ENCODE measurements around the gene NAALADL2. TPM values are rescaled to one million over a fixed set of nuclear protein-coding genes. Genes with fewer than 3 reads are reported as not detected.

NAALADL2 gene
- total RNA-seq, 2 donors from 2014 or later = 6.2 to 14.5 TPM

DNA sequence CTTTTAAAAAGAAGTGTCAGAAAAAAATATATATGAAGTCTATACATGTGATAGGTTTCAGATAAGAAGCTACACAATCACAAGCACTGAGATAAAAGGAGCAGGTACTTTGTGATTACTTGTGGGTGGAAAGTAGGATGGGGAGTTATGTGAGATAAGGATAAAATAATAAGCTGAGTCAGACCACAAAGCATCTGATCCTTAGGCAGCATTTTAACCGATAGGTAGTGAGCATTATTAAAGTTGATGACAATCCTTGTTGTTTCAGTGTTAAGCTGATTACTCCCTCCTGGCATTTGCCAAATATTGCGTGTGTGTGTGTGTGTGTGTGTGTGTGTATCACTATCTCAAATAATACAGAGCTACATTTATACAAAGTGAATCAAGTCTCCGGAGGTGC is 483.1 kb downstream of the NAALADL2 start:
- intact Hi-C loops (cut with DNase I) = no loop called here
- Histone ChIP-seq H3K36me3 (replicated peaks in 1 of 2; ENCODE audit: insufficient read depth in 1 of 2, low read depth in 2 of 2) (no peaks in the 10 kb centered on the region), H3K9me3 (no peaks in the 10 kb centered on the region), H3K4me1 (peaks cover 5% of the 10 kb centered on the region), H3K27ac (no peak overlapping the region), H3K4me3 (no peak overlapping the region), H3K27me3 (no peaks in the 10 kb centered on the region)
- DNase-seq (no peak), ATAC-seq (no peak)
- 59 to 83% methylated on average over 3 of the region's 3 CpGs for WGBS, 2 donors
- no peak for TF ChIP-seq POLR2A (IDR thresholded peaks at IDR 0.05)
- TF ChIP-seq, protein P1, sequence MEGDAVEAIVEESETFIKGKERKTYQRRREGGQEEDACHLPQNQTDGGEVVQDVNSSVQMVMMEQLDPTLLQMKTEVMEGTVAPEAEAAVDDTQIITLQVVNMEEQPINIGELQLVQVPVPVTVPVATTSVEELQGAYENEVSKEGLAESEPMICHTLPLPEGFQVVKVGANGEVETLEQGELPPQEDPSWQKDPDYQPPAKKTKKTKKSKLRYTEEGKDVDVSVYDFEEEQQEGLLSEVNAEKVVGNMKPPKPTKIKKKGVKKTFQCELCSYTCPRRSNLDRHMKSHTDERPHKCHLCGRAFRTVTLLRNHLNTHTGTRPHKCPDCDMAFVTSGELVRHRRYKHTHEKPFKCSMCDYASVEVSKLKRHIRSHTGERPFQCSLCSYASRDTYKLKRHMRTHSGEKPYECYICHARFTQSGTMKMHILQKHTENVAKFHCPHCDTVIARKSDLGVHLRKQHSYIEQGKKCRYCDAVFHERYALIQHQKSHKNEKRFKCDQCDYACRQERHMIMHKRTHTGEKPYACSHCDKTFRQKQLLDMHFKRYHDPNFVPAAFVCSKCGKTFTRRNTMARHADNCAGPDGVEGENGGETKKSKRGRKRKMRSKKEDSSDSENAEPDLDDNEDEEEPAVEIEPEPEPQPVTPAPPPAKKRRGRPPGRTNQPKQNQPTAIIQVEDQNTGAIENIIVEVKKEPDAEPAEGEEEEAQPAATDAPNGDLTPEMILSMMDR (IDR thresholded peaks at IDR 0.05) = no peak

DNA sequence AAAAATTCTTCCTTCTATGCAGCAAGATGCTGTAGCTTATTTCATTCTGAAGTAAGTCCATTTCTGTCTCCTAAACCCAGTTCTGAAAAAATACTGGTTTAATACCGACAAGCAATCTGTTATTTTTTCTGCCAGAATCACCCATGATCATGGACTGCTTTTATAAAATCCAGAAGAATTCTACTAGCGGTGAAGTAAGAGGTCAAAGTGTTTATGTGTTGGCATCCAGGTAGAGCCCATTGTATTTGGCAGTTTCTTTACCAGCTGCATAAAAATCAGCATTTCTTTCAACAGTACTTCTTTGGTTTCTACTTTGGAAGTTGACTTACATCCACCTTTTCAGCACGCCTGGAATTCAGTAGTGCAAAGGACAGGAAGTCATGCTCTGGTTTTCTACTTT is 484.8 kb downstream of the NAALADL2 start:
- DNase-seq (no peak), ATAC-seq (no peak)
- Histone ChIP-seq H3K27me3 (no peaks in the 10 kb centered on the region), H3K4me1 (peaks cover 3% of the 10 kb centered on the region), H3K27ac (no peak overlapping the region), H3K4me3 (no peak overlapping the region), H3K36me3 (replicated peaks in 1 of 2; ENCODE audit: insufficient read depth in 1 of 2, low read depth in 2 of 2) (no peaks in the 10 kb centered on the region), H3K9me3 (no peaks in the 10 kb centered on the region)
- intact Hi-C loops (cut with DNase I) = no loop called here
- WGBS, 2 donors = 53 to 85% methylated on average over 3 of the region's 3 CpGs
- no peak for TF ChIP-seq POLR2A (IDR thresholded peaks at IDR 0.05)
- TF ChIP-seq, protein P1 (IDR thresholded peaks at IDR 0.05) = no peak

DNA sequence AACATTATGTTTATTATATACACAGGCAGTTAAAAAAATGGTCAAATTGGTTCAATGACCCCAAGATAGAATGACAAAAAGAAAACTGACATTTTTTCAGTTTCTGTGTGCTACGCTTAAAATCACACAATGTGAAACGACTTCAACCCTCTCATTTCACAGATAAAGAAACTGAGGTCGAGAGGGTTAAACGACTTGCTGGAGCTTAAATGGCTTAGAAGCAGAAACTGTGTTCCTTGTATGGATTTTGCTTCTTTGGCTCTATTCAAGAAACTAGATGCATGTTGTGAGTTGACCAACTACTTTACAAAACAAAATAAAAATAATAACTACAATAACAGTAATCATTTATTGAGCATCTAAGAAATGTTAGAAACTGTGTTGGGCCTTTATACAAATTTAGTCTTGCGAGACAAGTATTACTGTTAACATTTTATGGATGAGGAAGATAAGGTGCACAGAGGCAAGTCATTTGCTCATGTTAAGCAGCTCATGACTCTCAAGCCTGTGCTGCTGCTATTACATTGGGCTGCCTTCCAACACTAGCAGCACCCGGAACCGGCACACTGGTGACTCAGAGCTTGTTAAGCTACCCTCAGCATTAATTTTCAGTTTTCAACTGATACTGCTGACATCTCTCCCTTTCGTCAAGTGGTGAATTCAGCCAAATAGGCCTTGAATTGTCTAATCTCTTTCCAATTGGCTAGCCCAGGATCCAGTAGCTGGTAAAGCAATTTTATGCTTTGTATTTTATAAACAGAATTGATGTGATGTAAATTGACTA is 487.6 kb downstream of the NAALADL2 start:
- no peak overlapping the region for H3K4me3 ChIP-seq
- H3K36me3 ChIP-seq (replicated peaks in 1 of 2; ENCODE audit: insufficient read depth in 1 of 2, low read depth in 2 of 2) = no peaks in the 10 kb centered on the region
- no peak overlapping the region for H3K27ac ChIP-seq
- intact Hi-C loops (cut with DNase I) = no loop called here
- DNase-seq (peak in 3 of 4 donors; percentile 33 to 57 (median 48)), ATAC-seq (peak; percentile 63)
- H3K9me3 ChIP-seq = no peaks in the 10 kb centered on the region
- H3K27me3 ChIP-seq = no peaks in the 10 kb centered on the region
- WGBS, 2 donors = 58 to 62% methylated on average over 8 of the region's 8 CpGs
- TF ChIP-seq POLR2A (IDR thresholded peaks at IDR 0.05) = no peak
- TF ChIP-seq, protein P1 (IDR thresholded peaks at IDR 0.05) = no peak
- H3K4me1 ChIP-seq = no peaks in the 10 kb centered on the region

DNA sequence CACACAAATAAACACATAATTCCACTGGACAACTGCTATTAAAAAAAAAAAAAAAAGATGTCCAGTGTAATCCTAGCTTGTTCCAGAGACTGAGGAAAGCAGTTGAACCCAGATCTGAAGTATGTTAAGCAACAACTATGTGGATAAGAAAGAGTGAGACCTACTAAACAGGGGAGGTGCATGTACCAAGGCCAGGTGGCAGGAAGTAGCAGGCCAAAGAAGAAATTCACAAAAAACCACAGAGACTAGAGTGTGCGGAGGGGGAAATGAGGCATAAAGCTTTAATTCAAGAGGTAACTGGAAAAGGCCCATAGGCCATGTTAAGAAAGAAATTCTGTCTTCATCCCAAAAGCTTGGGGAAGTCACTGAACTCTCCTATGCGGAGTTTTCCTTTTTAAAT is 490.0 kb downstream of the NAALADL2 start:
- no peaks in the 10 kb centered on the region for H3K9me3 ChIP-seq
- DNase-seq (no peak), ATAC-seq (no peak)
- H3K27ac ChIP-seq = no peak overlapping the region
- no peaks in the 10 kb centered on the region for H3K4me1 ChIP-seq
- intact Hi-C loops (cut with DNase I) = no loop called here
- H3K36me3 ChIP-seq (replicated peaks in 1 of 2; ENCODE audit: insufficient read depth in 1 of 2, low read depth in 2 of 2) = no peaks in the 10 kb centered on the region
- H3K4me3 ChIP-seq = no peak overlapping the region
- H3K27me3 ChIP-seq = no peaks in the 10 kb centered on the region
- no peak for TF ChIP-seq POLR2A (IDR thresholded peaks at IDR 0.05)
- TF ChIP-seq, protein P1 (IDR thresholded peaks at IDR 0.05) = no peak
- WGBS, 2 donors = 84 to 94% methylated on average over 2 of the region's 2 CpGs

DNA sequence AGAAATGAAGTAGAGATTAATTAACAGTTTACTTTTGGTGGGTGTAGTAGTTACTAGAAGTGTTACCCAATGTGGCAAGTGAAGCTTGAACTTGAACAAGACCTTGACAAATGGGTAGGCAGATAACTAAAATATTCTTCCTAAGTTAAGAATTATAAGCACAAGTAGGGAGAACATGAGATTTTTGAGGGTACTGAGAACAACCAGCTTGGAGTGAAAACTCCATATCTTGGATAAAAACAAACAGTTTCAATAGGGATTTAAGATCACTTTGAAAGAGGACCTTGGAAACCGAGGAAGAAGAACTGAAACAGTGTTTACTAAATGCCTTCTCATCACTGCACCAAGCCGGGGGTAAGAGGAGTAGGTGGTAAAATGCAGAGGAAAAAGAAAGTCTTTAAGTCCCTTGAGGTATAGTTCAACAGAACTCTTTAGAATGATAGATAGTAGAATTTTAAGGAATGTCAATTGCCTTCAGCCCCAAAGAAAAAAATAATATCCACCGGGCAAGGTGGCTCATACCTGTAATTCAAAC is 496.7 kb downstream of the NAALADL2 start:
- no peak for ATAC-seq

More for the DNA sequence above, 496.7 kb downstream of the NAALADL2 start:
- TF ChIP-seq, protein P1 (IDR thresholded peaks at IDR 0.05) = no peak
- TF ChIP-seq POLR2A (IDR thresholded peaks at IDR 0.05) = no peak
- no peaks in the 10 kb centered on the region for H3K4me1 ChIP-seq
- no peak overlapping the region for H3K27ac ChIP-seq
- H3K36me3 ChIP-seq (replicated peaks in 1 of 2; ENCODE audit: insufficient read depth in 1 of 2, low read depth in 2 of 2) = no peaks in the 10 kb centered on the region
- intact Hi-C loops (cut with DNase I) = no loop called here
- no peaks in the 10 kb centered on the region for H3K9me3 ChIP-seq
- DNase-seq = no peak
- WGBS, 2 donors = 75% methylated on average over 3 of the region's 3 CpGs
- no peaks in the 10 kb centered on the region for H3K27me3 ChIP-seq
- no peak overlapping the region for H3K4me3 ChIP-seq

Measured in body of pancreas (tissue), 4 donors.